Effector memory CD4-positive, alpha-beta T cell (primary cell): ENCODE data around the gene FBL.
"Not testable (repeated sequence)": the region's sequence is repeated elsewhere in the genome, so short reads cannot be mapped to it uniquely, and the experiment has no call there.

ENCODE experiments used
- DNase-seq, 3 donors: peaks; one replicate each; pipeline ENCODE4 v3.0.0-alpha.2; 2020
- H3K27ac ChIP-seq: 2 replicates; pipeline ENCODE4 v1.7.0; 2013; ENCODE audit warnings: mild to moderate bottlenecking, low read length, moderate library complexity; ENCODE audit not compliant: insufficient read depth, poor library complexity, severe bottlenecking
- H3K27me3 ChIP-seq: replicated peaks from 2 replicates; pipeline ENCODE4 v1.7.0; 2013; ENCODE audit warnings: mild to moderate bottlenecking, low read length; ENCODE audit not compliant: insufficient read depth, control insufficient read depth, poor library complexity, severe bottlenecking
- H3K36me3 ChIP-seq: 2 replicates; pipeline ENCODE4 v1.7.0; 2013; ENCODE audit warnings: mild to moderate bottlenecking, low read length, moderate library complexity; ENCODE audit not compliant: control insufficient read depth, insufficient read depth
- H3K4me1 ChIP-seq: 2 replicates; pipeline ENCODE4 v1.7.0; 2013; ENCODE audit warnings: low read length, mild to moderate bottlenecking; ENCODE audit not compliant: control insufficient read depth, insufficient read depth, poor library complexity, severe bottlenecking
- H3K4me3 ChIP-seq: 2 replicates; pipeline ENCODE4 v1.7.0; 2013; ENCODE audit warnings: low read length, low read depth, mild to moderate bottlenecking; ENCODE audit not compliant: insufficient read depth, poor library complexity, severe bottlenecking
- H3K9me3 ChIP-seq: 2 replicates; pipeline ENCODE4 v1.7.0; 2013; ENCODE audit warnings: mild to moderate bottlenecking, low read length, moderate library complexity; ENCODE audit not compliant: control insufficient read depth

Gene FBL

DNA sequence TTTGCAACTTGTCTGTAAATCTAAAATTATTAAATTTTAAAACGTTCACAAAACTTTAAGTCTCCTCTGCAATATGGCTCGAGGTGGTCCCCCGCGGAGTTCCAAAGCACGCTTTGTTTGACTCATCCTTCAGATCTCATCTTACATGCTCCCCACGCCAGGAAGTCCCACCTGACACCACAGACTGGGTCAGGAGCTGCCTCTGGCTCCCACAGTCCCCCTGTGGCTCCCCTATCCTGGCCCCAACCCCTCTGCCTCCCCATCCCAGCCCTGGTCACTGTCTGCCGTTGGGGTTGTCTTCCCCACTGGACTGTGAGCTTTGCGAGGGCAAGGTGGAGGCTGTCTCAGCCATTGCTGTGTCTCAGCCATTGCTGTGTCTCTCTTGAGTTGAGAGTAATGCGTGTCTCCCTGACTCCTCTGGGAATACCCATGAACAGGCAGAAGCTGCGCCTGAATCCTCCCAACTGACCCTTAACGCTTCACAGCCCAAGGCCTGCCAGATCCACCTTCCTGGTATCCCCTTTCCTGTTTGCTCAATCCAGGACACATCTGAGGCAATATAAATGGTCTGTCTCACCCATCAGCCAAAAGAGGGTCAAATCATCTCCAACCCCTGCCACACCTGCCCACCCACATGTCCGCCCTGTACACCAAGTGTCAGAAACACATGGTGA lies 28.2 kb downstream of the FBL start:
- peaks cover 5% of the 10 kb centered on the region for H3K36me3 ChIP-seq
- no peaks in the 10 kb centered on the region for H3K27me3 ChIP-seq
- H3K4me1 ChIP-seq, result no peaks in the 10 kb centered on the region

DNA sequence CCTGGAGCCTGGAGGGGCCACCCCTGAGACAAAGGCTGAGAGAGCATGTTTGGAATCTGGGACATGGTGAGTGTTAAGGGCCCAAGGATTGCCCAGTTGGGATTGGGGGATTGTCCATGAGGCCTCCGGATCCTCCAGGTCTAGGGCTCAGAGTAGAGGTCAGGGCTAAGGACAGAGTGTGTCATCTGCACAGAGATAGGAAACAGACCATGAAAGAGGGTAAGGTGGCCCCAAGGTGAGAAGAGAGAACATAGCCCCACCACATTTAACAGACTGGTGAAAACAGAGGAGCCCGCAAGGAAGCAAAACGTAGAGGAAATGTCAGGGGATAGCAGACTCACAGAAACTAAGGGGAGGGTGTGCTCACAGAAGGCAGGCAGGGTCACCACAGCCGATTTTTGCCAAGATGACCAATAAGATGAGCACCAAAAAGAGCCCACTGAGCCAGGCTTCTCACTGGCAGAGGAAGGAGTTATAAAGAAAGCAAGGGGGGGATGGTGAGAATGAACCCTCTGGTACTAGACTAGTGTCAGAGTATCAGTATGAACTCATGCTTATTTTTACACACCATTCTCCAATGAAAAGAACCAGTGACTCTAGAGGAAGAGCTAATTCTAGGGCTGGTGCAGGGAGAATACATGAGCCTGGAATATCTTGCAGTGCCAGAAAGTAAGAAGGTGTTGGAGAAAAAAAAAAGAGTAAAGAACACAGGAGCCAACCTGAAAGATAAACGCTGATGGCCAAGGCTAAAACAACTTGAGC lies 29.7 kb downstream of the FBL start:
- Histone ChIP-seq H3K9me3 (no peaks in the 10 kb centered on the region), H3K27me3 (no peaks in the 10 kb centered on the region), H3K4me3 (no peak overlapping the region), H3K36me3 (peaks cover 5% of the 10 kb centered on the region), H3K4me1 (no peaks in the 10 kb centered on the region), H3K27ac (no peak overlapping the region)
- DNase-seq, result no peak

More for the DNA sequence above, 28.2 kb downstream of the FBL start:
- no peak overlapping the region for H3K27ac ChIP-seq
- no peaks in the 10 kb centered on the region for H3K9me3 ChIP-seq
- H3K4me3 ChIP-seq, result no peak overlapping the region
- DNase-seq, result no peak

DNA sequence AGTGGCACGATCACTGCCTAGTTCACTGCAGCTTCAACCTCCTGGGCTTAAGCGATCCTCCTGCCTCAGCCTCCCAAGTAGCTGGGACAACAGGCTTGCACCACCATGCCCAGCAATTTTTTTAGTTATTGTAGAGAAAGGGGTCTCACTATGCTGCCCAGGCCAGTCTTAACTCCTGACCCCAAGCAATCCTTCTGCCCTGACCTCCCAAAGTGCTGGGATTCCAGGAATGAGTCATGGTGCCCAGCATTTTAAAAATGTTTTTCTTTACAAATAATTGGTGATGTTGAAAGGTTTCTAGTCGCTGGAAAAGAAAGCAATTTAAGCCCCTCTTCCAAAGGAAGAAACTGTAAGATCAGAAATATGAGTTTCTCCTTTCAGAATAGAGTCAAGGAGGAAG lies 31.6 kb downstream of the FBL start:
- no peak overlapping the region for H3K27ac ChIP-seq
- no peaks in the 10 kb centered on the region for H3K27me3 ChIP-seq
- no peak overlapping the region for H3K4me3 ChIP-seq
- no peak for DNase-seq
- no peaks in the 10 kb centered on the region for H3K9me3 ChIP-seq
- H3K36me3 ChIP-seq, result peaks cover 5% of the 10 kb centered on the region
- no peaks in the 10 kb centered on the region for H3K4me1 ChIP-seq

DNA sequence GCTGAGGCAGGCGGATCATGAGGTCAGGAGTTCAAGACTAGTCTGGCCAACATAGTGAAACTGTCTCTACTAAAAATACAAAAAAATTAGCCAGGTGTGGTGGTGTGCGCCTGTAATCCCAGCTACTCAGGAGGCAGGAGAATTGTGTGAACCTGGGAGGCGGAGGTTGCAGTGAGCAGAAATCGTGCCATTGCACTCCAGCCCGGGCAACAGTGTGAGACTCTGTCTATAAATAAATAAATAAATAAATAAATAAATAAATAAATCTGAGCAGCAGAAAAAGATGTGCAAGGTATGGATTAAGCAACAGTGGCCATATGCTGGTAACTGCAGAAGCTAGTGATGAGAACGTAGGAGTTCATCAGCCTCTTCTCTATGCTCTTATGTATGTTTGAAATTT lies 32.1 kb downstream of the FBL start:
- not testable (repeated sequence) for H3K4me3 ChIP-seq, H3K27ac ChIP-seq

DNA sequence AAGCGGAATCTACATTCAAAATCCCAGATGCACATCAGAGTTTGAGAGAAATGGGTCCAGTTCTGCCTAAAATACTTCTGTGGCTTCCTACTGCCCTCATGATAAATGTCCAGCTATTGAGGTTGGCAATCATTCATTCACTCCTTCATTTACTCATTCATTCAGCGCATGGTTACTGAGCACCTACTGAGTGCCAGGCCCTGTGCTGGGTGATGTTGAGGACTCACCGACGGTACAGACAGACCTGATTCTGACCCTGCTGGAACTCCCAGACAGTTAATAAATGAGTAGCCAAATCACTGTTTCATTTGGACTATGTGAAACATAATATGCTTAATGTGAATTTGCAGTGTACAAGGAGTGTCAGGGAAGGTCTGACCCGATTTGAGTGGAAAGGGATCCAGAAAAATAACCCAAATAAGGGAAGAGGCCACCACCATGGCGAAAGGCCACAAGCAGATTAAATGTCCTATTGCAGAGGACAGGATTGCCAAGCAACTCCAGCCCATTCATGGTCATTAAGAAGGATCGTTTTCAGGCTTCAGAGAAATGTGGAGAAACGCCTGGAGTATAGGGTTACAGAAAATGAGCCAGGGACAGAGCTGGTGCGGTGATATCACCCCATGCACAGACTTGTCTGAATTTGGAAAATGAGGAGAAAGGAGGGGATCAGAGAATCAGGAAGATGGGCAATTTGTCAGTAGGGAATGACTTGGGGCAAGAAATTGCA lies 32.8 kb downstream of the FBL start:
- no peak for DNase-seq
- H3K4me3 ChIP-seq, result no peak overlapping the region

More for the DNA sequence above, 32.1 kb downstream of the FBL start:
- not testable (repeated sequence) for DNase-seq, H3K9me3 ChIP-seq, H3K4me1 ChIP-seq, H3K36me3 ChIP-seq, H3K27me3 ChIP-seq

DNA sequence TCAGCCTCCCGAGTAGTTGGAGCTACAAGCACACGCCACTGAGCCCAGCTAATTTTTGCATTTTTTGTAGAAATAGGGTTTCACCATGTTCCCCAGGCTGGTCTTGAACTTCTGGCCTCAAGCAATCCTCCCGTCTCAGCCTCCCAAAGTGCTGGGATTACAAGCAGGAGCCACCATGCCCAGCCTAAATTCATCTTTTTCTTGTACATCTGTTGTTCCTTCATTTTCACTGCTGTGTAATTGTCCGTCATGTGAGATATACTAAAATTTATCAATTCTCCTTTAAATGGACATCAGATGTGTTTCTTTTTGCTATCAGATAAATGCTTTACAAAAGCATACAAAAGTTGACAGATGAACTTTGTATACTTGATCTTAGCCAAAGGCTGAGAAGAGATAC lies 35.1 kb downstream of the FBL start:
- no peaks in the 10 kb centered on the region for H3K4me1 ChIP-seq
- no peaks in the 10 kb centered on the region for H3K27me3 ChIP-seq
- no peak for DNase-seq
- no peak overlapping the region for H3K4me3 ChIP-seq
- H3K27ac ChIP-seq, result no peak overlapping the region
- H3K9me3 ChIP-seq, result no peaks in the 10 kb centered on the region
- no peaks in the 10 kb centered on the region for H3K36me3 ChIP-seq

More for the DNA sequence above, 32.8 kb downstream of the FBL start:
- no peak overlapping the region for H3K27ac ChIP-seq
- H3K4me1 ChIP-seq, result no peaks in the 10 kb centered on the region
- peaks cover 5% of the 10 kb centered on the region for H3K36me3 ChIP-seq
- no peaks in the 10 kb centered on the region for H3K27me3 ChIP-seq
- H3K9me3 ChIP-seq, result no peaks in the 10 kb centered on the region

DNA sequence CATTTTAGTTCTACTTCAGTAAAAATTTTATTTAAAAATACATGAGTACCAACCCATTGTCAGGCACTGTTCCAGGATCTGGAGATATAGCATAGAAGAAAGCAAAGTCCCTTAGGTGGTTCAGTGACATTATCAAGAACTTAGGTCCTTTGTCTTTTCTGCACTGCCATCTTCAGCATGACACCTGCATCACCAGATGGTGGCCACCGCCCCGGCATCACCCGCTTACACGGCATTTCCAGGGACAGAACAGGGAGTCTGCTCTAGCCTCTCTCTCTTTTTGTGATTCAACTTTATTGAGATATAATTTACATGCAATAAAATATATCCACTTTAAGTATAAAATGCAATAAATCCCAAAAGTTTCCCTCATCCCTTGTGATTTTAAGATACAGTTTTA lies 35.8 kb downstream of the FBL start:
- Histone ChIP-seq H3K36me3 (no peaks in the 10 kb centered on the region), H3K27ac (no peak overlapping the region), H3K9me3 (no peaks in the 10 kb centered on the region), H3K4me1 (no peaks in the 10 kb centered on the region), H3K4me3 (no peak overlapping the region), H3K27me3 (no peaks in the 10 kb centered on the region)
- no peak for DNase-seq

DNA sequence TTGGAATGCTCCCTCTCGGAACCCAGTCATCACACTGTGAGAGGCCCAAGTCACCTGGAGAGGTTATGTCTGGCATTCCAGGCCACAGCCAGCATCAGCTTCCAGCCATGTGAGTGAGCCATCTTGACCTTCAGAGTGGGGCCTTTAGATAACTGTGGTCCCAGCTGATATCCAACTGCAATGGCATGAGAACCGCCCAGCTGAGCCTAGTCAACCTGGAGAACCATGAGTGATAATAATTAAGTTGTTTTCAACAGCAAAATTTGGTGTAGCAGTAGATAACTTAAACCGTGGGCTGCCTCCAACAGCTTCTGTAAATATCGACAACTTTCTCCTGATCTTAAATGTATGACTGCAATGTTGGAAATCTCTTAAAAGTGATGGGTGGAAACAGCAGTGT lies 36.8 kb downstream of the FBL start:
- Histone ChIP-seq H3K36me3 (no peaks in the 10 kb centered on the region), H3K4me3 (no peak overlapping the region), H3K9me3 (no peaks in the 10 kb centered on the region), H3K27me3 (no peaks in the 10 kb centered on the region), H3K27ac (no peak overlapping the region), H3K4me1 (no peaks in the 10 kb centered on the region)
- DNase-seq, result no peak

DNA sequence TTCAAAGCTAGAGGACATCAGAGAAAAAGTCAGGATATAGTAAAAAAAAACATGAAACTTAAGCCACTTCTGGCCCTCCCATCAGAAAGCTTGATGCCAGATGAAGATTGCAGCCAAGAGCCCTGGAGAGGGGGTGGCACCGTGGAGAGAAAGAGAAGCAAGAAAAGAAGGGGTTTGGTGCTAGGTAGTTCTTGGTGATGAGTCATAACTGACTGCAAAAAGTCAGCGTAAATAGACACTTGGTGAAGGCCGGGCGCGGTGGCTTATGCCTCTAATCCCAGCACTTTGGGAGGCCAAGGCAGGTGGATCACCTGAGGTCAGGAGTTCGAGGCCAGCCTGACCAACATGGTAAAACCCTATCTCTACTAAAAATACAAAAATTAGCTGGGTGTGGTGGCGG lies 37.5 kb downstream of the FBL start:
- H3K27ac ChIP-seq, H3K36me3 ChIP-seq, H3K4me1 ChIP-seq, H3K27me3 ChIP-seq, H3K9me3 ChIP-seq, DNase-seq, H3K4me3 ChIP-seq: not testable (repeated sequence)

DNA sequence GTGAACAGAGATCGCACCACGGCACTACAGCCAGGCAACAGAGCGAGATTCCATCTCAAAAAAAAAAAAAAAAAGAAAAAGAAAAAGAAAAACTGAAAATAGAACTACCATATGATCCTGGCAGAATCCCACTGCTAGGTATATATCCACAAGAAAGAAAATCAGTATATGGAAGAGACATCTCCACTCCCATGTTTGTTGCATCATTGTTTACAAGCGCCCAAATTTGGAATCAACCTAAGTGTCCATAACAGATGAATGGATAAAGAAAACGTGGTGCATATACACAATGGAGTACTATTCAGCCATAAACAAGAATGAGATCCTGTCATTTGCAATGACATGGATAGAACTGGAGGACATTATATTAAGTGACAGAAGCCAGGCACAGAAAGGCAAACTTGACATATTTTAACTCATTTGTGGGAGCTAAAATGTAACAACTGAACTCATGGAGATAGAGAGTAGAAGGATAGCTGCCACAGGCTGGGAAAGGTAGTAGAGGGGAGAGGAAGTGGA lies 38.3 kb downstream of the FBL start:
- Histone ChIP-seq H3K4me1 (no peaks in the 10 kb centered on the region), H3K27ac (no peak overlapping the region), H3K36me3 (no peaks in the 10 kb centered on the region), H3K9me3 (no peaks in the 10 kb centered on the region), H3K27me3 (peaks cover 2% of the 10 kb centered on the region), H3K4me3 (no peak overlapping the region)
- DNase-seq, result no peak
